Measurements from ENCODE around the gene MED31.
"Not testable (repeated sequence)": the region's sequence is repeated elsewhere in the genome, so short reads cannot be mapped to it uniquely, and the experiment has no call there.

The MED31 gene

DNA sequence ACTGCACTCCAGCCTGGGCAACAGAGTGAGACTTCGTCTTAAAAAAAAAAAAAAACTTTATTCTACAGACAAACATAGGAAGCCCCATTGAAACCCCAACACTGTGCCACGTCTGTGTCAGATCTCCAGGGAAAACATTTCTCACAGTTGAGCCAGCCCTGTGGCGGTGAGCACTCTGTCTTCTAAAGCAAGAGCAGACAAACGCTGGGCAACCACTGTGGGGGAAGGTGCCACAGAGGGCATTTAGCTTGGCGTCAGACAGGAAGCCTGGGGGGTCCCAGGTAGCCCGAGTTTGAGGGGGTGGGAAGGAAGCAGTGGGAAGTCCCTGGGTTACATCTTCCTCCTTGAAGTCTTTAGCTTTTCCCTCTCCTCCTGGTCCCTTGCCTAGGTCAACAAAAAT, 16.1 kb upstream of the MED31 start:
- Histone ChIP-seq H3K36me3 (no peaks in the 10 kb centered on the region), H3K27ac (no peak overlapping the region), H3K4me1 (no peaks in the 10 kb centered on the region), H3K27me3 (peaks cover 0 to 36% of the 10 kb centered on the region in 2 donors), H3K4me3 (no peak overlapping the region), H3K9me3 (no peaks in the 10 kb centered on the region)
- TF ChIP-seq, protein P1, sequence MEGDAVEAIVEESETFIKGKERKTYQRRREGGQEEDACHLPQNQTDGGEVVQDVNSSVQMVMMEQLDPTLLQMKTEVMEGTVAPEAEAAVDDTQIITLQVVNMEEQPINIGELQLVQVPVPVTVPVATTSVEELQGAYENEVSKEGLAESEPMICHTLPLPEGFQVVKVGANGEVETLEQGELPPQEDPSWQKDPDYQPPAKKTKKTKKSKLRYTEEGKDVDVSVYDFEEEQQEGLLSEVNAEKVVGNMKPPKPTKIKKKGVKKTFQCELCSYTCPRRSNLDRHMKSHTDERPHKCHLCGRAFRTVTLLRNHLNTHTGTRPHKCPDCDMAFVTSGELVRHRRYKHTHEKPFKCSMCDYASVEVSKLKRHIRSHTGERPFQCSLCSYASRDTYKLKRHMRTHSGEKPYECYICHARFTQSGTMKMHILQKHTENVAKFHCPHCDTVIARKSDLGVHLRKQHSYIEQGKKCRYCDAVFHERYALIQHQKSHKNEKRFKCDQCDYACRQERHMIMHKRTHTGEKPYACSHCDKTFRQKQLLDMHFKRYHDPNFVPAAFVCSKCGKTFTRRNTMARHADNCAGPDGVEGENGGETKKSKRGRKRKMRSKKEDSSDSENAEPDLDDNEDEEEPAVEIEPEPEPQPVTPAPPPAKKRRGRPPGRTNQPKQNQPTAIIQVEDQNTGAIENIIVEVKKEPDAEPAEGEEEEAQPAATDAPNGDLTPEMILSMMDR (IDR thresholded peaks at IDR 0.05), result no peak
- intact Hi-C loops (cut with DNase I; ENCODE audit: low total_unique reads), result loop anchor here (10.0 kb wide), 1 partner anchor 337 kb away; no protein-coding TSS in a partner anchor
- no peak for DNase-seq

DNA sequence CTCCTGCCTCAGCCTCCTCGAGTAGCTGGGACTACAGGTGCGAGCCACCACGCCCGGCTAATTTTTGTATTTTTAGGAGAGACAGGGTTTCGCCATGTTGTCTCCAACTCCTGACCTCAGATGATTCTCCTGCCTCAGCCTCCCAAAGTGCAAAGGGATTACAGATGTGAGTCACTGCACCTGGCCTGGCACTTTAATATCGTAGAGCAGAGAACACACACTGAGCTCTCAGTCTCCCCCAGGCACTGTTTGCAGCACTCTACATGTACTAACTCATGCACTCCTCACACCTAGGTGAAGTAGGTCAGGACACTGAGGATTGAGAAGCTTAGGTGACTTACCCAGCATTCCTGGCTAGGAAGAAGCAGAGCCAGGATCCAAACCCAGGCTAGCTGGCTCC, 15.2 kb upstream of the MED31 start:
- DNase-seq, result no peak
- H3K27me3 ChIP-seq, result peaks cover 0 to 37% of the 10 kb centered on the region in 2 donors
- no peak overlapping the region for H3K4me3 ChIP-seq
- H3K4me1 ChIP-seq, result no peaks in the 10 kb centered on the region
- H3K27ac ChIP-seq, result no peak overlapping the region
- H3K9me3 ChIP-seq, result no peaks in the 10 kb centered on the region
- TF ChIP-seq, protein P1 (IDR thresholded peaks at IDR 0.05), result no peak
- no peaks in the 10 kb centered on the region for H3K36me3 ChIP-seq
- intact Hi-C loops (cut with DNase I; ENCODE audit: low total_unique reads), result loop anchor here (10.0 kb wide), 1 partner anchor 338 kb away; no protein-coding TSS in a partner anchor

DNA sequence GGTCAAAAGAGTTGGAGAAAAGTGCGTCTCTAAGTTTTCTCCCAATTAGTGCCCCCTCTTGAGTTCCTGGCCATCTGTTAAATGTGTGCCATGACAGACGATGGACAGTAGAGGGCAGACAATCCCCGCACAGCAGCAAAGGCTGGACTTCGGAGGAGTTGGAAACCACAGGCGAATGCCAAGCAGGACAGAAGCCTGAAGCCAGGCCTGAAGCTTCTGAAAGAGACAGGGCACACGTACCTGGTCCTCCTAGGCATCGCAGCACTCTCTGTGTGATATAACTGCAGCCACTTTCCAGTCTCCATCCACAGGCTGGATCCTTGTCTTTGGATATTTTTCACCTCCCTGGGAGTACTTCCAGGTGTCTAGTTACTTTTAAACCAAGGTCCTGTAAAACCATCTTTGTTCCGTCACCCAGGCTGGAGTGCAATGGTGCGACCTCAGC, 14.7 kb upstream of the MED31 start:
- TF ChIP-seq, protein P1 (IDR thresholded peaks at IDR 0.05), result peak; percentile 82 to 86
- no peak overlapping the region for H3K27ac ChIP-seq
- peaks cover 0 to 34% of the 10 kb centered on the region in 2 donors for H3K27me3 ChIP-seq
- intact Hi-C loops (cut with DNase I; ENCODE audit: low total_unique reads), result loop anchor here (10.0 kb wide), 1 partner anchor 339 kb away; no protein-coding TSS in a partner anchor
- H3K4me3 ChIP-seq, result no peak overlapping the region
- peak; percentile 69 to 78 for DNase-seq
- H3K36me3 ChIP-seq, result no peaks in the 10 kb centered on the region
- no peaks in the 10 kb centered on the region for H3K4me1 ChIP-seq
- no peaks in the 10 kb centered on the region for H3K9me3 ChIP-seq

DNA sequence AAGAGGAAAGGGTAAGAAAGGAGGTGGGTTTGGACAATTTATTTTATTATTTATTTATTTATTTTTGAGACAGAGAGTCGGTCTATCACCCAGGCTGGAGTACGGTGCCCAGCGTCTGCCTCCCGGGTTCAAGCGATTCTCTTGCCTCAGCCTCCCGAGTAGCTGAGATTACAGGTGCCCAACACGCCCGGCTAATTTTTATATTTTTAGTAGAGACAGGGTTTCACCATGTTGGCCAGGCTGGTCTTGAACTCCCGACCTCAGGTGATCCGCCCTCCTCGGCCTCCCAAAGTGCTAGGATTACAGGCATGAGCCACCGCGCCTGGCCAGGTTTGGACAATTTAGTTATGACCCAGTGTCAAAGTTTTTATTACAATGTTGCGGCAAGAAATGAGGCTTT, 11.8 kb upstream of the MED31 start:
- H3K9me3 ChIP-seq, H3K27ac ChIP-seq, H3K36me3 ChIP-seq, H3K4me3 ChIP-seq, H3K4me1 ChIP-seq, DNase-seq: not testable (repeated sequence)
- intact Hi-C loops (cut with DNase I; ENCODE audit: low total_unique reads), result loop anchor here (10.0 kb wide), 1 partner anchor 342 kb away; no protein-coding TSS in a partner anchor
- peaks cover 0 to 39% of the 10 kb centered on the region in 2 donors for H3K27me3 ChIP-seq

DNA sequence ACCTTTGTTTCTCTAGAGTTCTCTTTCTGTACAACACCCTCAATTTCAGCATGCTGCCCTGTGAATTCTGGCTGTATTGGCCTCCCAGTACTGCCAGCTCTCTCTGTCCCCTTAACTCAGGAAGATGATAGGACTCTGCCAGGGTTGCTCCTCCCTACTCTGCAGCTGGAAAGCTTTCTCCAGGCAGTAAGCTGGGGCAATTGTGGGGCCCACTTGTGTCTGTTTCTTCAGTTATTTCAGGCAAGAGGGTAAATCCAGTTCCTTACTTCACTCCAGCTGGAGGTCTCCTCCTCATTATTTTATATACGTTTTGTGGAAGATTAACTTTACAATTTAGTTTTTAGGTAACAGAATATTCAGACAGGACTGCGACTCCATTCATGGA, 10.1 kb upstream of the MED31 start:
- Histone ChIP-seq H3K27ac (no peak overlapping the region), H3K36me3 (no peaks in the 10 kb centered on the region), H3K27me3 (peaks cover 0 to 46% of the 10 kb centered on the region in 2 donors), H3K4me3 (no peak overlapping the region), H3K4me1 (no peaks in the 10 kb centered on the region), H3K9me3 (no peaks in the 10 kb centered on the region)
- intact Hi-C loops (cut with DNase I; ENCODE audit: low total_unique reads), result loop anchor here (10.0 kb wide), 1 partner anchor 343 kb away; no protein-coding TSS in a partner anchor
- DNase-seq, result no peak
- TF ChIP-seq, protein P1 (IDR thresholded peaks at IDR 0.05), result no peak

DNA sequence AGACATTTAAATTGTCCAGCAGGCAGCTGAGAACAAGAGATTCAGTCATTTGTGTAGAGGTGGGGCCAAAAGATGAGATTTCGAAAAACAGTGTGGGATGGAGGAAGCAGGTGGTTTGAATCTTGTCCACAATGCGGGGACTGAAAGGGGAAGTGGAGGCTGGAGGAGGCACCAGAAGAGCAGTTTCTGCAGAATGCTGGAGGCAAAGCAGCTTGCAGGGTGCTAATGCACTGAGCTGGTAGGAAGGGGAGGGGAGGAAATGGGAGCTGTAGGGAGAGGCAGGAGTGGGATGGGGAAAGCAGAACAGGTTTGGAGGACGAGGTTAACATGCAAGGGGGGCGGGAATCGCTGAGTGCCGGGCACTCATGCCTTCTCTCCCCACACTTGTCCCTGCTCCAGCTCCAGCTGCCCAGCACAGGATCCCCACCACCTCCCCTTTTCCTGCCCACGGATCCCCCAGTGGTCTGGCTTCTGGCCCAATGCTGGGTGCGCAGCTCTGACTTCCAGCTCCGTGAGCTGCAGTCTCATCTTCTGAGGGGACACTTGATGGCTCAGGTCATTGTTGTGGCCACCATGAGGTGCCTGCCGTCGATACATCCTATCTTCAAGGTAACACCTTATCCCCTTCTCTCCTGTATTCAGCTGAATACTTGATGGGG, 9.5 kb upstream of the MED31 start:
- Histone ChIP-seq H3K27me3 (peaks cover 0 to 46% of the 10 kb centered on the region in 2 donors), H3K36me3 (no peaks in the 10 kb centered on the region), H3K9me3 (no peaks in the 10 kb centered on the region), H3K4me1 (no peaks in the 10 kb centered on the region), H3K4me3 (no peak overlapping the region), H3K27ac (no peak overlapping the region)
- no peak for DNase-seq
- intact Hi-C loops (cut with DNase I; ENCODE audit: low total_unique reads), result loop anchor here (10.0 kb wide), 1 partner anchor 344 kb away; no protein-coding TSS in a partner anchor
- TF ChIP-seq, protein P1 (IDR thresholded peaks at IDR 0.05), result no peak
